AG09319 (cell line): Measurements from ENCODE around the gene MRPL38.
"Not testable (repeated sequence)": the region's sequence is repeated elsewhere in the genome, so short reads cannot be mapped to it uniquely, and the experiment has no call there.

ENCODE experiments used
- DNase-seq: peaks from one replicate; pipeline ENCODE4 v3.0.0-alpha.2; 2010; ENCODE audit warnings: low read depth; ENCODE audit errors: extremely low read depth
- TF ChIP-seq, protein P1 (sequence below): IDR thresholded peaks from 2 replicates; pipeline ENCODE4 v1.5.1; 2011; ENCODE audit warnings: low read depth, mild to moderate bottlenecking, inconsistent platforms, low read length, moderate library complexity

Gene MRPL38

DNA sequence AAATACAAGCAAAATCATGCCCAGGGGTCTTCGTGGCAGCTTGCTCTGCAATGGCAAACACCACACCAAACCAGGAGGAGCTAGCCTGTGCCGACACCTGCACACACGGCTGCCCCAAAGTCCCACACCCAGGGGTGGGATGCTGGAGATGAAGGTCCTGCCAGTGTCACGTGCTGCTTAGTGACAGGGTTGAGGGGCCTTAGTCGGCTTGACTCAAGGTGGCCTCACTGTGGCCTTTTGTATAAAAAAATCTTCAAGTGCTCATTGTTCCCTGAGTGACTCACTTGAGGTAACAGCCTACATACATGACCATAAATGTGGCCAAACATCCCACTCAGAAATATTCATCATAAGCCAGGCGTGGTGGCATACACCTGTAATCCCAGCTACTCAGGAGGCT lies 15.2 kb downstream of the MRPL38 start:
- DNase-seq = no peak
- TF ChIP-seq, protein P1, sequence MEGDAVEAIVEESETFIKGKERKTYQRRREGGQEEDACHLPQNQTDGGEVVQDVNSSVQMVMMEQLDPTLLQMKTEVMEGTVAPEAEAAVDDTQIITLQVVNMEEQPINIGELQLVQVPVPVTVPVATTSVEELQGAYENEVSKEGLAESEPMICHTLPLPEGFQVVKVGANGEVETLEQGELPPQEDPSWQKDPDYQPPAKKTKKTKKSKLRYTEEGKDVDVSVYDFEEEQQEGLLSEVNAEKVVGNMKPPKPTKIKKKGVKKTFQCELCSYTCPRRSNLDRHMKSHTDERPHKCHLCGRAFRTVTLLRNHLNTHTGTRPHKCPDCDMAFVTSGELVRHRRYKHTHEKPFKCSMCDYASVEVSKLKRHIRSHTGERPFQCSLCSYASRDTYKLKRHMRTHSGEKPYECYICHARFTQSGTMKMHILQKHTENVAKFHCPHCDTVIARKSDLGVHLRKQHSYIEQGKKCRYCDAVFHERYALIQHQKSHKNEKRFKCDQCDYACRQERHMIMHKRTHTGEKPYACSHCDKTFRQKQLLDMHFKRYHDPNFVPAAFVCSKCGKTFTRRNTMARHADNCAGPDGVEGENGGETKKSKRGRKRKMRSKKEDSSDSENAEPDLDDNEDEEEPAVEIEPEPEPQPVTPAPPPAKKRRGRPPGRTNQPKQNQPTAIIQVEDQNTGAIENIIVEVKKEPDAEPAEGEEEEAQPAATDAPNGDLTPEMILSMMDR = no peak

DNA sequence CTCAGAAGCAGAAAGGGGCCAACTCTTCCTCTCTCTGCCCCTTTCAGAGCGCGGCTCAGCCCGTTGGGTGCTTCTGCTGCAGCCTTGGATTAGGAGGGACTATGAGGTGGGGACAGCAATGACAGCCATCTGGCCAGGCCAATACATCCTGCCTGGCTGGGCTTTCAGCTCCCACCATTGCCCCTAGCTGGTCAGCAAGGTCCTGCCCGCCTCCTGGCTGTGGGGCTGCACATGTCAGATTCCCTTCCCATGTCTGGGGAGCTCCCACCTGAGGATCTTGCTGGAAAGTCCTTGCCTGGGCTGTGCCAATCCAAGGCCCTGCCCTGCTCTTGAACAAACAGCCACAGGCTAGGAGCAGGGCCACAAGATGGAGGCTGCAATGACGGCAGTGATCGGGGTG lies 16.2 kb downstream of the MRPL38 start:
- no peak for DNase-seq
- TF ChIP-seq, protein P1 = no peak

DNA sequence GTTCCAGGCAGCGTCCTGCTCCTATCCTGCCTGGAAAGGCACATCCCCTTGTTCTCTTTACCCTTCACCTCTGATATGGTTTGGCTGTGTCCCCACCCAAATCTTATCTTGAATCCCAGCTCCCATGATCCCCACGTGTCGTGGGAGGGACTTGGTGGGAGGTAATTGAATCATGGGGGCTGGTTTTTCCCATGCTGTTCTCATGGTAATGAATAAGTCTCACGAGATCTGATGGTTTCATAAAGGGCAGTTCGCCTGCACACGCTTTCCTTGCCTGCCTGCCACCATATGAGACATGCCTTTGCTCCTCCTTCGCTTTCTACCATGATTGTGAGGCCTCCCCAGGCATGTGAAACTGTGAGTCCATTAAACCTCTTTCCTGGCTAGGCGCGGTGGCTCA lies 18.8 kb downstream of the MRPL38 start:
- DNase-seq = not testable (repeated sequence)

DNA sequence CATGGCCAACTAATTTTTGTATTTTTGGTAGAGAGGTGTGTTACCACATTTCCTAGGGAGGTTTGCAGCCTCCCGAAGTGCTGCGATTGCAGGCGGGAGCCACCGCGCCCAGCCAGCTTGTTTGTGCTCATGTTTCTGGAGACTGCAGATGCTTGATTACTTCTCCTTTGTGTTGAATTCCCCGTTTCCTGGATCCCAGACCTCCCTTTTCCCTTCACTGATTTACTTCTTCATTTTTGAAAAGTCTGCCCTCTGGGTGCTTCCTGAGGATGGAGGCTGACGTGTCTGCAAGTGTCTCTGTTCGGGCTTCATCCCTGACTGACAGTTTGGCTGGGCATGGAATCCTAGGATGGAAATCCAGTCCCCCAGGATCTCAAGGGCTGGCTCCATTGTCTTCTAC lies 19.3 kb downstream of the MRPL38 start:
- TF ChIP-seq, protein P1 = no peak

DNA sequence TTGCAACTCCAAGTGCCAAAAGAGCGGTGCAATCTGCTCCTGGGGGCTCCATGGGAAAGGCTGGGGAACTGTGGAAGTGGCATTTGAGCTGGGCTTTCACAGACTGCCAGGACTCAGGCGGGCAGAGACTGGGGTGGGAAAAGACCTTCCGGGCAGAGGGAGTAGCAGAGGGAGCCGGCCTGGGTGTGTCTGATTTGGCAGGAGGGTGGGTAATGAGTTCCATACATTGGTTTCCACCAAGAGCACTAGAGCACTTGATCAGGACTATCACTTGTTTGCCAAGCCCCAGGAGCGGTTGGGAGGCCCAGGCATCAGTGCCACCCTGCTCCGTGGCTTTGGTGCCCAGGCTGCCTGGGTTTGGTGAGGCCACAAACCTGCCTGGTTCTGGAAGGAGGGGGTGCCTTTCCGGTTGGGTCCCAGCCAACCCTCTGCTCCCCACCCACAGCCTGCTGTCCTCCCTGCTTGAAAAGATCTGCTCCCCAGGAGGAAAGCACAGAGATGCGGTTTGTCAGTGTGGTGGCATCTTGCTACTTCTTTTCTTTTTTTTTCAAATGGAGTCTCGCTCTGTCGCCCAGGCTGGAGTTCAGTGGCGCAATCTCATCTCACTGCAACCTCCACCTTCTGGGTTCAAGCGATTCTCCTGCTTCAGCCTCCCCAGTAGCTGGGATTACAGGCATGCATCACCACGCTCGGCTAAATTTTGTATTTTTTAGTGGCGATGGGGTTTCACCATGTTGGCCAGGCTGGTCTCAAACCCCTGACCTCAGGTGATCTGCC lies 22.8 kb downstream of the MRPL38 start:
- no peak for DNase-seq
- TF ChIP-seq, protein P1 = no peak

More for the DNA sequence above, 19.3 kb downstream of the MRPL38 start:
- no peak for DNase-seq

DNA sequence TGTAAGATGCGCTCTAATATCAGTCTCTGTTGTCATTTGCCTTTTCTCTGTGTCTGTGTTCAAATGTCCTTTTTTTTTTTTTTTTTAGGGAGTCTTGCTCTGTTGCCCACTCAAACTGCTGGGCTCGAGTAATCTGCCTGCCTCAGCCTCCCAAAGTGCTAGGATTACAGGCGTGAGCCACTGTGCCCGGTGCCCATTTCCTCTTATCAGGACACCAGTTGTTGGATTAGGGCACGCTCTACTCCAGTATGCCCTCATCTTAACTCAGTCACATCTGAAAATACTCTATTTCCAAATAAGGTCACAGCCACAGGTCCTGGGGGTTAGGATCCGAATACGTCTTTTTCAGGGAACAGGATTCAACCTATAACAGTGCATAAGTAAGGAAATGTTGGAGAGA lies 24.4 kb downstream of the MRPL38 start:
- TF ChIP-seq, protein P1 = no peak
- DNase-seq = no peak

DNA sequence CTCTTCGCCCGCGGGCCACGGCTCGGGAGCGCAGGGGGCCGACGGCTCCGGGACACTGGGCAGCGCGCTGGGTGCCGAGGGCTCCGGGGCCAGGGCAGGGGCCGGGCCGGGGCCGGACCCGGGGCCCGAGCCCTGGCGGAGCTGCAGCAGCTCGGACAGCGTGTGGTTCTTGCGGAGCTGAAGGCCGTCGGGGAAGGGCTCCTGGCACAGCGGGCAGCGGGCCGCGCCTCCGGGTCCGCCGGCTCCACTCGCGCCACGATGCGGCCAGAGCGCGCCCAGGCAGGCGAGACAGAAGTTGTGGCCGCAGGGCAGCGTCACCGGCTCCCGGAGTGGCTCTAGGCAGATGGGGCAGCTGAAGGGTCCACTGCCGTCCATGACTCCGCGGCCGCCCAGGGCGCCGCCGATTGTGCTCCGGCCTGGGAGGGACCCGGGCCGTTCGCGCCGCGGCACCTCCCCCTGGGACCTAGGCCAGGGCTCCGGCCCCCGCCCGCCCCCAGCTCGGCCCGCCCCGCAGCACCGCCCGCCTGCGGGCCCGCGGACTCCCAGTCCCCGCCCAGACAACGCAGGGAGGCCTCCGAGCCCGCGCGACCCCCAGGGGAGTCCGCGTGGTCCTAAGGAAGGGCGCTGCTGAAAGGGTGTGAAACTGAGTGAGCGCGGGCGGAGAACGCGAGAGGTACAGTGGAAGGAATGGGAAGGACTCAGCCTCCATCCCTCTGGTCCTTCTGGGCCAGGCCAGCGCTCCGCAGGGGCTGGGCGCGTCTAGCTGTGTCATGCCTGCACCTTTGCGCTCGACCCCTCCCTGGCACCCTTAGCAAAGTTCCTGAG lies 26.3 kb downstream of the MRPL38 start, which contains the start of gene TRIM47:
Gene TRIM47 (minus strand): TSS at position 408 of the 825 bp plus-strand sequence. CDS start 33 bp downstream, at position 375.
- TF ChIP-seq, protein P1 = no peak; the same call in none of the 2 replicates
- DNase-seq = no peak
